Uterus (tissue), 2 donors: ENCODE measurements around the gene DERA.

ENCODE experiments used
- POLR2A ChIP-seq, 2 donors: fragments of 450-650 bp; IDR thresholded peaks; one replicate each; pipeline ENCODE4 v1.6.1; 2016; ENCODE audit warnings: antibody characterized with exemption in 2 of 2, mild to moderate bottlenecking in 1 of 2, moderate library complexity in 1 of 2
- TF ChIP-seq, protein P1 (sequence below), 4 experiments: fragments of 200-600 bp in 2 of 4; fragments of 450-650 bp in 2 of 4; sonication (generic) in 2 of 4; IDR thresholded peaks; one replicate each; pipeline ENCODE4 v1.5.1; 2016 to 2019; ENCODE audit warnings: antibody characterized with exemption in 4 of 4, mild to moderate bottlenecking in 2 of 4, moderate library complexity in 1 of 4

DNA sequence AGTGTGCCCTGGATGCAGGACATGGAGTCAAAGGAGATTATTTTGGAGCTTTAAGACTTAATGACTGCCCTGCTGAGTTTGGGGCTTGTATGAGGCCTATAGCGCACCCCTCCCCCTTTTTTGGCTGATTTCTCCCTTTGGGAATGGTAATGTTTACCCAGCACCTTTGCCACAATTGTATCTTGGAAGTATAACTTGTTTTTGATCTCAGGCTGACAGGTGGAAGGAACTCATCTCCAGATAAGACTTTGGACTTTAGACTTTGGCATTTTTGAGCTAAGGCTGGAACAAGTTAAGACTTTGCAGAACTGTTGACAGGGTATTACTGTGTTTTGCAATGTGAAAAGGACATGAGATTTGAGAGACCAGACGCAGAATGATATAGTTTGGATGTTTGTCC, 110.5 kb downstream of the DERA start:
- TF ChIP-seq, protein P1, sequence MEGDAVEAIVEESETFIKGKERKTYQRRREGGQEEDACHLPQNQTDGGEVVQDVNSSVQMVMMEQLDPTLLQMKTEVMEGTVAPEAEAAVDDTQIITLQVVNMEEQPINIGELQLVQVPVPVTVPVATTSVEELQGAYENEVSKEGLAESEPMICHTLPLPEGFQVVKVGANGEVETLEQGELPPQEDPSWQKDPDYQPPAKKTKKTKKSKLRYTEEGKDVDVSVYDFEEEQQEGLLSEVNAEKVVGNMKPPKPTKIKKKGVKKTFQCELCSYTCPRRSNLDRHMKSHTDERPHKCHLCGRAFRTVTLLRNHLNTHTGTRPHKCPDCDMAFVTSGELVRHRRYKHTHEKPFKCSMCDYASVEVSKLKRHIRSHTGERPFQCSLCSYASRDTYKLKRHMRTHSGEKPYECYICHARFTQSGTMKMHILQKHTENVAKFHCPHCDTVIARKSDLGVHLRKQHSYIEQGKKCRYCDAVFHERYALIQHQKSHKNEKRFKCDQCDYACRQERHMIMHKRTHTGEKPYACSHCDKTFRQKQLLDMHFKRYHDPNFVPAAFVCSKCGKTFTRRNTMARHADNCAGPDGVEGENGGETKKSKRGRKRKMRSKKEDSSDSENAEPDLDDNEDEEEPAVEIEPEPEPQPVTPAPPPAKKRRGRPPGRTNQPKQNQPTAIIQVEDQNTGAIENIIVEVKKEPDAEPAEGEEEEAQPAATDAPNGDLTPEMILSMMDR (IDR thresholded peaks at IDR 0.05), result no peak
- no peak for TF ChIP-seq POLR2A (IDR thresholded peaks at IDR 0.05)
